HepG2 (cell line): ENCODE results near the gene CAPN12. TPM values are rescaled to one million over a fixed set of nuclear protein-coding genes. Genes with fewer than 3 reads are reported as not detected.

Experiments
- ATAC-seq: fragments of 200-7000 bp; cut with Tn5 transposase; 3 replicates; pipeline ENCODE4 v1.9.1; 2020; ENCODE audit warnings: mild to moderate bottlenecking, moderate library complexity
- BruUV-seq: library from RNA; stranded (reverse); fragments of 400-500 nt; replicated peaks from 2 replicates; lab custom pipeline; 2021; lab: Mats Ljungman, UMichigan
- CTCF ChIA-PET: fragments of 300-600 bp; formaldehyde crosslinking; extraction: SDS; loops from one replicate; lab custom pipeline; 2021; ENCODE audit warnings: low total read pairs, inconsistent platforms, low intra/inter-chr PET ratio; lab: Yijun Ruan, JAX
- POLR2A ChIA-PET: fragments of 350-600 bp; sonication (Branson Sonifier 250); formaldehyde crosslinking; loops from one replicate; lab custom pipeline; 2020; ENCODE audit warnings: antibody characterized with exemption, inconsistent platforms; lab: Yijun Ruan, JAX
- DNase-seq: peaks from one replicate; pipeline ENCODE4 v3.0.0-alpha.2; 2015; ENCODE audit warnings: low spot score
- FAIRE-seq: peaks from 3 replicates; lab custom pipeline; 2011; peaks lifted over from hg19 to GRCh38; lab: Jason Lieb, UNC
- H2AFZ ChIP-seq: one replicate; pipeline ENCODE4 v1.6.1; 2011; ENCODE audit warnings: low read length, inconsistent platforms
- H3K27ac ChIP-seq: fragments of 300-600 bp; 3 replicates; pipeline ENCODE4 v1.8.0; 2011; ENCODE audit warnings: mixed run types, mild to moderate bottlenecking, mixed read lengths, low read length, inconsistent platforms; ENCODE audit not compliant: insufficient read depth; ENCODE audit errors: extremely low read length
- H3K27me3 ChIP-seq, 2 experiments: fragments of 200-600 bp in 1 of 2; 2 replicates in 1 of 2; 3 replicates in 1 of 2; pipeline versions ENCODE4 v1.6.0 to v1.8.0; 2011; ENCODE audit warnings: low read length in 2 of 2, mild to moderate bottlenecking in 2 of 2, moderate library complexity in 2 of 2, inconsistent platforms in 1 of 2; ENCODE audit not compliant: insufficient read depth in 2 of 2, control insufficient read depth in 1 of 2
- H3K36me3 ChIP-seq, 2 experiments: fragments of 200-600 bp in 1 of 2; replicated peaks in 1 of 2; 2 replicates in 1 of 2; 3 replicates in 1 of 2; pipeline versions ENCODE4 v1.5.1 to v1.8.0; 2011; ENCODE audit warnings: low read length in 2 of 2, inconsistent platforms in 1 of 2; ENCODE audit not compliant: insufficient read depth in 2 of 2, control insufficient read depth in 1 of 2
- H3K4me1 ChIP-seq: 2 replicates; pipeline ENCODE4 v1.5.1; 2012; ENCODE audit warnings: low read length, inconsistent platforms; ENCODE audit not compliant: insufficient read depth
- H3K4me2 ChIP-seq: 2 replicates; pipeline ENCODE4 v1.6.0; 2011; ENCODE audit warnings: low read depth, low read length, inconsistent platforms
- H3K4me3 ChIP-seq, 3 experiments: fragments of 200-600 bp in 1 of 3; sonication (generic), shearing (Covaris generic) in 1 of 3; replicated peaks in 1 of 3; 2 replicates each; pipeline ENCODE4 v1.5.1; 2011 to 2016; ENCODE audit warnings: low read length in 3 of 3, inconsistent platforms in 2 of 3, low read depth in 2 of 3, mild to moderate bottlenecking in 2 of 3, control low read depth in 1 of 3, mixed read lengths in 1 of 3; ENCODE audit not compliant: insufficient read depth in 1 of 3
- H3K79me2 ChIP-seq: one replicate; pipeline ENCODE4 v1.6.1; 2011; ENCODE audit warnings: low read length, inconsistent platforms; ENCODE audit not compliant: insufficient read depth
- H3K9ac ChIP-seq: 2 replicates; pipeline ENCODE4 v1.6.0; 2011; ENCODE audit warnings: mild to moderate bottlenecking, low read depth, low read length, inconsistent platforms; ENCODE audit not compliant: insufficient read depth
- H3K9me3 ChIP-seq: 2 replicates; pipeline ENCODE4 v1.5.1; 2012; ENCODE audit warnings: mild to moderate bottlenecking, low read length
- H4K20me1 ChIP-seq: 2 replicates; pipeline ENCODE4 v1.6.0; 2011; ENCODE audit warnings: inconsistent platforms, mild to moderate bottlenecking, low read length, moderate library complexity; ENCODE audit not compliant: insufficient read depth
- HNRNPH1 ChIP-seq: fragments of 200-400 bp; formaldehyde crosslinking; optimal IDR thresholded peaks from 2 replicates; pipeline ENCODE3; 2017; ENCODE audit warnings: mild to moderate bottlenecking, low read depth, low read length
- MZF1 ChIP-seq: sonication (generic); formaldehyde crosslinking; IDR thresholded peaks from 2 replicates; pipeline ENCODE4 v1.8.1; 2023; ENCODE audit warnings: mild to moderate bottlenecking, missing genetic modification reagents, borderline replicate concordance
- SAP130 ChIP-seq: IDR thresholded peaks from 2 replicates; pipeline ENCODE4 v1.6.1; 2016; ENCODE audit warnings: low read depth
- TEAD2 ChIP-seq: sonication (generic); formaldehyde crosslinking; IDR thresholded peaks from 2 replicates; pipeline ENCODE4 v1.9.0; 2021; ENCODE audit warnings: missing genetic modification reagents
- ZNF121 ChIP-seq: sonication (generic); formaldehyde crosslinking; IDR thresholded peaks from 2 replicates; pipeline ENCODE4 v1.5.0; 2020; ENCODE audit warnings: mild to moderate bottlenecking, missing genetic modification reagents
- ZNF775 ChIP-seq: sonication (generic); formaldehyde crosslinking; IDR thresholded peaks from 2 replicates; pipeline ENCODE4 v1.4.0; 2020; ENCODE audit warnings: missing genetic modification reagents, mild to moderate bottlenecking, moderate library complexity, borderline replicate concordance
- ZSCAN31 ChIP-seq: sonication (generic); formaldehyde crosslinking; IDR thresholded peaks from 2 replicates; pipeline ENCODE4 v1.5.0; 2020; ENCODE audit warnings: low read depth, mild to moderate bottlenecking, missing genetic modification reagents
- WGBS: methylation state at CpG from one replicate; pipeline ENCODE4 v1.1.6; 2017; ENCODE audit warnings: low lambda C conversion rate; 5-methylcytosine and 5-hydroxymethylcytosine counted together
- in situ Hi-C: cut with HindIII; loops from 2 replicates; pipeline ENCODE4 v1.10.0; 2017; ENCODE audit warnings: low pct_unique_long_range_greater_than_20kb; ENCODE audit not compliant: extremely low pct_ligation_motif_present
- intact Hi-C: fragments of 100-400 bp; cut with micrococcal nuclease; formaldehyde crosslinking; loops from one replicate; pipeline ENCODE4 v1.10.0; 2022; ENCODE audit not compliant: unreplicated experiment
- polyA plus RNA-seq, 8 experiments: library from polyadenylated mRNA; depleted of rRNA in 3 of 8; stranded (reverse) in 7 of 8; unstranded in 1 of 8; fragments of >200 nt; fragmentation: Illumina TruSeq in 4 of 8; extraction: Trizol in 4 of 8; gene quantifications; 2 replicates each; pipeline versions ENCODE4 v1.2.1 to v1.2.3, GENCODE V29; 2011 to 2016; ENCODE audit warnings: low read depth in 4 of 8, missing spikeins in 1 of 8, mixed read lengths in 1 of 8; ENCODE audit not compliant: insufficient read depth in 1 of 8
- total RNA-seq, 5 experiments: library from RNA; depleted of rRNA; stranded (reverse); fragments of >200 nt; fragmentation: Illumina TruSeq; extraction: Trizol; gene quantifications; 2 replicates each; pipeline ENCODE4 v1.2.3, GENCODE V29; 2016; ENCODE audit warnings: low read depth in 1 of 5
- TF ChIP-seq, protein P1 (sequence below): sonication (generic); formaldehyde crosslinking; IDR thresholded peaks from 2 replicates; pipeline ENCODE4 v1.8.0; 2022; ENCODE audit warnings: mild to moderate bottlenecking, missing genetic modification reagents, borderline replicate concordance

The CAPN12 gene
- total and polyA plus RNA-seq, 2 of the 13 experiments (the other 11 are each of a cell fraction or from before 2014, with no cell fraction given): 1.6 to 13.6 TPM

DNA sequence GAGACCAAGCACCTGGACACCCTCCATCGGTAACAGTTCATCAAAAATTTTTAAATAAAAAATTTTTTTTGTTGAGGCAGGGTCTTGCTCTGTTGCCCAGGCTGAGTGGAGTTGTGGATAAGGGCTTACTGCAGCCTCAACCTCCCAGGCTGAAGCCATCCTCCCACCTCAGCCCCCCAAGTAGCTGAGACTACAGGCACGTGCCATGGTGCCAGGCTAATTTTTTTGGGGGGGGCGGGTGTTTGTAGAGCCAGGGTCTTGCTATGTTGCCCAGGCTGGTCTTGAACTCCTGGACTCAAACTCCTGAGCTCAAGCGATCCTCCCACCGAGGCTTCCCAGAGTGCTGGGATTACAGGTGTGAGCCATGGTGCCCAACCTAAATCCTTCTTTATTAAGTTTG lies 49.4 kb upstream of the CAPN12 start:
- H3K9me3 ChIP-seq: no peaks in the 10 kb centered on the region
- in situ Hi-C loops: no loop called here
- H4K20me1 ChIP-seq: no peaks in the 10 kb centered on the region
- no peaks in the 10 kb centered on the region for H3K36me3 ChIP-seq
- no peak overlapping the region for H3K4me2 ChIP-seq
- H3K4me3 ChIP-seq: no peak overlapping the region
- ATAC-seq (no peak), FAIRE-seq (no peak), DNase-seq (no peak)
- peaks cover 15% of the 10 kb centered on the region for H3K4me1 ChIP-seq
- no peak for TF ChIP-seq ZSCAN31 (CRISPR knock-in tag)
- peak; percentile 64 for TF ChIP-seq ZNF121 (CRISPR knock-in tag)
- no peak overlapping the region for H2AFZ ChIP-seq
- H3K79me2 ChIP-seq: no peaks in the 10 kb centered on the region
- no TSS peak for BruUV-seq
- H3K9ac ChIP-seq: no peak overlapping the region
- POLR2A ChIA-PET: interaction anchor here (1.6 kb wide), 1 partner anchor 19 kb away, joined by 5 read pairs; no protein-coding TSS in a partner anchor
- H3K27me3 ChIP-seq: no peaks in the 10 kb centered on the region
- WGBS: 88% methylated on average over 5 of the region's 5 CpGs
- CTCF ChIA-PET: no interaction called here
- intact Hi-C loops: no loop called here
- no peak overlapping the region for H3K27ac ChIP-seq

DNA sequence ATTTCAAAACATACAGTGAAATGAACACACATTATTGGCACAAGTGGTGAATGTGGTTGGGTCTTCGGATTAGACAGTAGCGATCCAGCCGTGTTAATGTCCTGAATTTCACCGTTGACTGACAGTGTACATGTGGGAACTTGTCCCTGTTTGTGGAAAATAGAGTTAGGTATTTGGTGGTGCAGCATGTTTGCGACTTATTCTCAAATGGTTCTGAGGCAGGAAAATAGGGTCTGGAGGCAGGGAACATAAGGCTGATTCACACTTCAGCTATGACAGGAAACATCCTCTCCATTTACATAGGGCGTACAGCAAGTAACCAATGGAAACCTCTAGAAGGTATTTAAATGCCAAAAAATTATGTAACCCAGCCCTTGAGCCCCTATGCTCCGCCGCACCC lies 48.9 kb upstream of the CAPN12 start:
- Histone ChIP-seq H3K27ac (no peak overlapping the region), H3K79me2 (no peaks in the 10 kb centered on the region), H3K4me2 (peak overlapping the region; percentile 16; the same call in 1 of the 2 replicates), H3K27me3 (no peaks in the 10 kb centered on the region), H3K4me3 (no peak overlapping the region), H2AFZ (no peak overlapping the region), H3K9me3 (no peaks in the 10 kb centered on the region), H3K4me1 (peaks cover 20% of the 10 kb centered on the region), H3K36me3 (no peaks in the 10 kb centered on the region), H4K20me1 (no peaks in the 10 kb centered on the region), H3K9ac (no peak overlapping the region)
- FAIRE-seq: no peak
- intact Hi-C loops: no loop called here
- TF ChIP-seq MZF1 (CRISPR knock-in tag) (no peak), ZNF775 (CRISPR knock-in tag) (no peak), HNRNPH1 (no peak), SAP130 (CRISPR knock-in tag) (0 out of 2 replicates have a peak, but pooled peaks have one; percentile 7), TEAD2 (no peak)
- TF ChIP-seq, protein P1, sequence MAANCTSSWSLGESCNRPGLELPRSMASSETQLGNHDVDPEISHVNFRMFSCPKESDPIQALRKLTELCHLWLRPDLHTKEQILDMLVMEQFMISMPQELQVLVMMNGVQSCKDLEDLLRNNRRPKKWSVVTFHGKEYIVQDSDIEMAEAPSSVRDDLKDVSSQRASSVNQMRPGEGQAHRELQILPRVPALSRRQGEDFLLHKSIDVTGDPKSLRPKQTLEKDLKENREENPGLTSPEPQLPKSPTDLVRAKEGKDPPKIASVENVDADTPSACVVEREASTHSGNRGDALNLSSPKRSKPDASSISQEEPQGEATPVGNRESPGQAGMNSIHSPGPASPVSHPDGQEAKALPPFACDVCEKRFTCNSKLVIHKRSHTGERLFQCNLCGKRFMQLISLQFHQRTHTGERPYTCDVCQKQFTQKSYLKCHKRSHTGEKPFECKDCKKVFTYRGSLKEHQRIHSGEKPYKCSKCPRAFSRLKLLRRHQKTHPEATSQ (CRISPR knock-in tag): no peak
- ATAC-seq: no peak
- DNase-seq: no peak
- WGBS: 65% methylated on average over 8 of the region's 8 CpGs
- CTCF ChIA-PET: no interaction called here
- POLR2A ChIA-PET: interaction anchor here (1.6 kb wide), 1 partner anchor 18 kb away, joined by 5 read pairs; no protein-coding TSS in a partner anchor
- no TSS peak for BruUV-seq
- in situ Hi-C loops: no loop called here
